Caco-2 (cell line): Measurements from ENCODE around the gene DUSP11. TPM values are rescaled to one million over a fixed set of nuclear protein-coding genes. Genes with fewer than 3 reads are reported as not detected.

Experiments used
- BruUV-seq: library from RNA; stranded (reverse); fragments of 400-500 nt; replicated peaks from 2 replicates; lab custom pipeline; 2021; lab: Mats Ljungman, UMichigan
- CTCF ChIA-PET: fragments of 300-600 bp; sonication (Branson Sonifier 250); formaldehyde crosslinking; loops from one replicate; lab custom pipeline; 2022; ENCODE audit warnings: antibody characterized with exemption; lab: Charles Lee
- POLR2A ChIA-PET: fragments of 300-600 bp; sonication (Branson Sonifier 250); formaldehyde crosslinking; loops from one replicate; lab custom pipeline; 2022; ENCODE audit warnings: antibody characterized with exemption; lab: Charles Lee
- DNase-seq, 2 experiments: peaks; one replicate each; pipeline versions ENCODE4 v3.0.0 to v3.0.0-alpha.2; 2020 to 2022
- H3K27me3 ChIP-seq: replicated peaks from 2 replicates; pipeline ENCODE4 v1.6.0; 2011; ENCODE audit warnings: low read length; ENCODE audit not compliant: control insufficient read depth, insufficient read depth
- H3K36me3 ChIP-seq: 2 replicates; pipeline ENCODE4 v1.5.1; 2011; ENCODE audit warnings: low read length; ENCODE audit not compliant: control insufficient read depth, insufficient read depth
- H3K4me1 ChIP-seq: fragments of 250-450 bp; sonication (Bioruptor Pico); 2 replicates; pipeline ENCODE4 v1.5.1; 2020; ENCODE audit warnings: mild to moderate bottlenecking
- H3K4me3 ChIP-seq: 2 replicates; pipeline ENCODE4 v1.5.1; 2011; ENCODE audit warnings: low read depth, mild to moderate bottlenecking, control low read depth, low read length
- H3K9me3 ChIP-seq: fragments of 250-450 bp; sonication (Bioruptor Pico); 2 replicates; pipeline ENCODE4 v1.5.1; 2020; ENCODE audit warnings: mild to moderate bottlenecking, moderate library complexity
- H3K27ac Mint-ChIP-seq: one replicate; pipeline ENCODE4 v1.8.0; 2022; ENCODE audit warnings: mixed read lengths; ENCODE audit not compliant: unreplicated experiment
- H3K27me3 Mint-ChIP-seq: one replicate; pipeline ENCODE4 v1.8.0; 2022; ENCODE audit warnings: mixed read lengths; ENCODE audit not compliant: insufficient read depth, unreplicated experiment
- H3K36me3 Mint-ChIP-seq: one replicate; pipeline ENCODE4 v1.8.0; 2022; ENCODE audit warnings: mild to moderate bottlenecking, mixed read lengths; ENCODE audit not compliant: insufficient read depth, unreplicated experiment
- H3K4me1 Mint-ChIP-seq: one replicate; pipeline ENCODE4 v1.8.0; 2022; ENCODE audit warnings: low read depth, mixed read lengths; ENCODE audit not compliant: unreplicated experiment
- H3K4me3 Mint-ChIP-seq: one replicate; pipeline ENCODE4 v1.8.0; 2022; ENCODE audit warnings: mild to moderate bottlenecking, moderate library complexity, mixed read lengths; ENCODE audit not compliant: unreplicated experiment
- H3K9me3 Mint-ChIP-seq: one replicate; pipeline ENCODE4 v1.8.0; 2022; ENCODE audit warnings: mixed read lengths; ENCODE audit not compliant: unreplicated experiment
- intact Hi-C: fragments of 100-400 bp; cut with micrococcal nuclease; formaldehyde crosslinking; loops from one replicate; pipeline ENCODE4 v1.10.0; 2022; ENCODE audit not compliant: unreplicated experiment
- total RNA-seq: library from RNA; stranded (reverse); gene quantifications from 2 replicates; pipeline ENCODE4 v1.2.3, GENCODE V29; 2022
- TF ChIP-seq, protein P1 (sequence below), 2 experiments: fragments of 200-600 bp in 1 of 2; IDR thresholded peaks; 1 replicate in 1 of 2; 2 replicates in 1 of 2; pipeline versions ENCODE4 v1.5.1 to v1.8.0; 2011 to 2022; ENCODE audit warnings: antibody characterized with exemption in 1 of 2, control low read depth in 1 of 2, inconsistent platforms in 1 of 2, low read depth in 1 of 2, low read length in 1 of 2, mild to moderate bottlenecking in 1 of 2, moderate library complexity in 1 of 2; ENCODE audit not compliant: insufficient read depth in 1 of 2, severe bottlenecking in 1 of 2, unreplicated experiment in 1 of 2

DUSP11 gene
- total RNA-seq, 1 experiment from 2014 or later, result 24.3 TPM

DNA sequence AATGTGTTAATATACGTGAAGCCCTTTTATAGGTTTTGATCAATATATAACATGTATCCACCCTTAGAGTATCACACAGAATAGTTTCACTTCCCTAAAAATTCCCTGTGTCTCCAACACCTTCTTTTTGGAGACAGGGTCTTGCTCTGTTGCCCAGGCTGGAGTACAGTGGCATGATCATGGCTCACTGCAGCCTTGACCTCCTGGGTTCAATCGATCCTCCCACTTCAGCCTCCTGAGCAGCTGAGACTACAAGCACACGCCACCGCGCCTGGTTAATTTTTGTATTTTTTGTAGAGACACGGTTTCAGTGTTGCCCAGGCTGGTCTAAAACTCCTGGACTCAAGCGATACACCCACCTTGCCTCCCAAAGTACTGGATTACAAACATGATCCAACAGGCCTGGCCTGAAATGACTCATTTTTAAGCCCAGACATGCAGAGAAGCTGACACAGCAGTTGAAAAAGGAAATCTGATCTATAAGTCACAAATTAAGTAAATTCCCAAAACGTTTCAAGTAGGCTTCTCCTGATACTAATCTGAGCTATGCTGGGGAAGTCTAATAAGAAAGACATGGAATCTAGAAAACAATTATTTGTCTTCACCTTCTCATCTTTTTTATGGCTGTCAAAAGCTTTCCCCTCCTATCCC lies 2.9 kb downstream of the DUSP11 start:
- ChIA-PET POLR2A (no interaction called here), CTCF (no interaction called here)
- Histone ChIP-seq H3K4me1 (peaks cover 5% of the 10 kb centered on the region; the same call in 1 of the 2 replicates), H3K27me3 (no peaks in the 10 kb centered on the region), H3K4me3 (no peak overlapping the region), H3K9me3 (no peaks in the 10 kb centered on the region), H3K36me3 (peaks cover 1% of the 10 kb centered on the region)
- no TSS peak for BruUV-seq
- TF ChIP-seq, protein P1, sequence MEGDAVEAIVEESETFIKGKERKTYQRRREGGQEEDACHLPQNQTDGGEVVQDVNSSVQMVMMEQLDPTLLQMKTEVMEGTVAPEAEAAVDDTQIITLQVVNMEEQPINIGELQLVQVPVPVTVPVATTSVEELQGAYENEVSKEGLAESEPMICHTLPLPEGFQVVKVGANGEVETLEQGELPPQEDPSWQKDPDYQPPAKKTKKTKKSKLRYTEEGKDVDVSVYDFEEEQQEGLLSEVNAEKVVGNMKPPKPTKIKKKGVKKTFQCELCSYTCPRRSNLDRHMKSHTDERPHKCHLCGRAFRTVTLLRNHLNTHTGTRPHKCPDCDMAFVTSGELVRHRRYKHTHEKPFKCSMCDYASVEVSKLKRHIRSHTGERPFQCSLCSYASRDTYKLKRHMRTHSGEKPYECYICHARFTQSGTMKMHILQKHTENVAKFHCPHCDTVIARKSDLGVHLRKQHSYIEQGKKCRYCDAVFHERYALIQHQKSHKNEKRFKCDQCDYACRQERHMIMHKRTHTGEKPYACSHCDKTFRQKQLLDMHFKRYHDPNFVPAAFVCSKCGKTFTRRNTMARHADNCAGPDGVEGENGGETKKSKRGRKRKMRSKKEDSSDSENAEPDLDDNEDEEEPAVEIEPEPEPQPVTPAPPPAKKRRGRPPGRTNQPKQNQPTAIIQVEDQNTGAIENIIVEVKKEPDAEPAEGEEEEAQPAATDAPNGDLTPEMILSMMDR (IDR thresholded peaks at IDR 0.05; ENCODE audit: insufficient read depth in 1 of 2, low read depth in 1 of 2, low read length in 1 of 2, severe bottlenecking in 1 of 2, unreplicated experiment in 1 of 2), result no peak
- H3K27ac Mint-ChIP-seq, result no peak overlapping the region
- H3K36me3 Mint-ChIP-seq, result peaks cover 13% of the 10 kb centered on the region
- H3K4me1 Mint-ChIP-seq, result no peaks in the 10 kb centered on the region
- no peak overlapping the region for H3K4me3 Mint-ChIP-seq
- no peaks in the 10 kb centered on the region for H3K9me3 Mint-ChIP-seq
- intact Hi-C loops, result no loop called here
- DNase-seq, result no peak
- no peaks in the 10 kb centered on the region for H3K27me3 Mint-ChIP-seq

DNA sequence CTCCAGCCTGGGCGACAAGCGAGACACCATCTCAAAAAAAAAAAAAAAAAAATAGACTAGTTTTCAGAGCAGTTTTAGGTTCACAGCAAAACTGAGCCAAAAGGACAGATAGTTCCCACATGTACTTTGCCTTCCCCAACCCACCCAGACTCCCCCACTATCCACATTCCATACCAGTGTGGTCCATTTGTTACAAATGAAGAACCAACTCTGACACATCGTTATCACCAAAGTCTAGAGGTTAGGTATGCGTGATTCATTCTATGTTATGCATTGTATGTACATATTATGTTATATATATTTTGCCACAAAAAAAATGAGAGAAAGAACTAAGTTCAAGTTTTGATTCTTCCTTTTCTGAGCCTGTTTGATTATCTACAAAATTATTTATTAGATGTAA lies 3.5 kb downstream of the DUSP11 start:
- no peak for DNase-seq
- no peaks in the 10 kb centered on the region for H3K4me1 Mint-ChIP-seq
- no peaks in the 10 kb centered on the region for H3K27me3 ChIP-seq
- TF ChIP-seq, protein P1 (IDR thresholded peaks at IDR 0.05; ENCODE audit: insufficient read depth in 1 of 2, low read depth in 1 of 2, low read length in 1 of 2, severe bottlenecking in 1 of 2, unreplicated experiment in 1 of 2), result no peak
- H3K27ac Mint-ChIP-seq, result no peak overlapping the region
- H3K36me3 ChIP-seq, result peaks cover 1% of the 10 kb centered on the region
- no peak overlapping the region for H3K4me3 ChIP-seq
- CTCF ChIA-PET, result interaction anchor here (0.6 kb wide), 1 partner anchor 165 kb away, joined by 7 read pairs; no protein-coding TSS in a partner anchor
- no peaks in the 10 kb centered on the region for H3K9me3 Mint-ChIP-seq
- H3K36me3 Mint-ChIP-seq, result peaks cover 16% of the 10 kb centered on the region
- H3K27me3 Mint-ChIP-seq, result no peaks in the 10 kb centered on the region
- intact Hi-C loops, result no loop called here
- POLR2A ChIA-PET, result no interaction called here
- H3K4me3 Mint-ChIP-seq, result no peak overlapping the region
- H3K4me1 ChIP-seq, result peaks cover 5% of the 10 kb centered on the region; the same call in 1 of the 2 replicates
- H3K9me3 ChIP-seq, result no peaks in the 10 kb centered on the region
- BruUV-seq, result no TSS peak

DNA sequence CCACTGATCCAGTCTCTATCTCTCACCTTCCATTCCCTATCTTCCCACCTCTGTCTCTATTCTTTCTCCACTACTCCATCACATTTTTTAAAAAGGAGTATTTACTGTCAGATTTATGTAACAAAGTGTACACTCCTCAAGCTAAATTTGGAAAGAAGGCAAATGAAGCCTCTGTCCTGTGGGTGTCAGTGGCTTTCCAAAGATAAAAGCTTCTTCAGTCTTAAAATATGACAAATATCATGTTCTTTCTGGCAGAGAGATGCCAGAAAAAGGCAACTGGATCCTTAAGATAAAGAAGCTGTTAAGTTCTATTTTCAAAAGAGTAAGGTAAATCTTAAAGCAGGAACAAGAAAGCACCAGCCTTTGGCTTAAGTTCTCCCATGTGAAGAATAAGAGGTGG lies 7.1 kb downstream of the DUSP11 start:
- no TSS peak for BruUV-seq
- POLR2A ChIA-PET, result interaction anchor here (0.5 kb wide), 1 partner anchor 10 kb away, joined by 4 read pairs; no protein-coding TSS in a partner anchor

More for the DNA sequence above, 7.1 kb downstream of the DUSP11 start:
- Mint-ChIP-seq H3K9me3 (no peaks in the 10 kb centered on the region), H3K36me3 (peaks cover 40% of the 10 kb centered on the region), H3K4me3 (no peak overlapping the region), H3K27me3 (no peaks in the 10 kb centered on the region), H3K4me1 (peaks cover 6% of the 10 kb centered on the region), H3K27ac (no peak overlapping the region)
- CTCF ChIA-PET, result no interaction called here
- H3K27me3 ChIP-seq, result no peaks in the 10 kb centered on the region
- H3K4me1 ChIP-seq, result no peaks in the 10 kb centered on the region
- peaks cover 1% of the 10 kb centered on the region for H3K36me3 ChIP-seq
- no peaks in the 10 kb centered on the region for H3K9me3 ChIP-seq
- no peak overlapping the region for H3K4me3 ChIP-seq
- intact Hi-C loops, result no loop called here
- no peak for DNase-seq
- TF ChIP-seq, protein P1 (IDR thresholded peaks at IDR 0.05; ENCODE audit: insufficient read depth in 1 of 2, low read depth in 1 of 2, low read length in 1 of 2, severe bottlenecking in 1 of 2, unreplicated experiment in 1 of 2), result no peak
